SK-N-MC (cell line): ENCODE data around the gene TANGO2.

Experiments used
- EZH2 ChIP-seq: fragments of 200-600 bp; sonication (generic); IDR thresholded peaks from one replicate; pipeline ENCODE4 v1.6.1; 2017; ENCODE audit warnings: antibody characterized with exemption
- FOXP2 ChIP-seq: optimal IDR thresholded peaks from 2 replicates; pipeline ENCODE3; 2011; ENCODE audit warnings: mild to moderate bottlenecking, moderate library complexity; ENCODE audit not compliant: insufficient read depth; ENCODE audit errors: extremely low read length, control extremely low read depth
- POLR2AphosphoS5 ChIP-seq: IDR thresholded peaks from 2 replicates; pipeline ENCODE4 v1.6.1; 2012; ENCODE audit warnings: mild to moderate bottlenecking, low read depth, low read length, borderline replicate concordance

GRCh38 chr22:19978748-19979147, 42.2 kb upstream of the TANGO2 start:
- TF ChIP-seq POLR2AphosphoS5 (no peak), EZH2 (no peak), FOXP2 (no peak)
